Ascending aorta (tissue), 2 donors: ENCODE data around the gene COMMD1. TPM values are rescaled to one million over a fixed set of nuclear protein-coding genes. Genes with fewer than 3 reads are reported as not detected.
"Not testable (repeated sequence)": the region's sequence is repeated elsewhere in the genome, so short reads cannot be mapped to it uniquely, and the experiment has no call there.

Experiments used
- DNase-seq, 2 donors: peaks; one replicate each; pipeline ENCODE4 v3.0.0-alpha.2; 2019; ENCODE audit warnings: low spot score in 2 of 2
- H3K27ac ChIP-seq, 2 donors: fragments of 200-600 bp; sonication (generic); one replicate each; pipeline ENCODE4 v1.5.1; 2016 to 2017; ENCODE audit warnings: mild to moderate bottlenecking in 1 of 2
- H3K27me3 ChIP-seq: fragments of 200-600 bp; sonication (generic); one replicate; pipeline ENCODE4 v1.5.1; 2017
- H3K36me3 ChIP-seq, 2 donors: fragments of 200-600 bp; sonication (generic); one replicate each; pipeline ENCODE4 v1.5.1; 2016
- H3K4me1 ChIP-seq, 2 donors: fragments of 200-600 bp; sonication (generic); one replicate each; pipeline ENCODE4 v1.5.1; 2016 to 2017; ENCODE audit warnings: mild to moderate bottlenecking in 1 of 2
- H3K4me3 ChIP-seq, 2 donors: fragments of 200-600 bp; sonication (generic); one replicate each; pipeline ENCODE4 v1.5.1; 2016 to 2017; ENCODE audit warnings: mild to moderate bottlenecking in 1 of 2
- H3K9me3 ChIP-seq, 2 donors: fragments of 200-600 bp; sonication (generic); one replicate each; pipeline ENCODE4 v1.5.1; 2016
- CTCF ChIP-seq, 3 experiments: fragments of 200-600 bp in 2 of 3; fragments of 450-650 bp in 1 of 3; sonication (generic) in 2 of 3; IDR thresholded peaks; one replicate each; pipeline ENCODE4 v1.5.1; 2016 to 2019; ENCODE audit warnings: antibody characterized with exemption in 3 of 3, mild to moderate bottlenecking in 1 of 3, moderate library complexity in 1 of 3
- intact Hi-C: fragments of 100-400 bp; cut with DNase I; formaldehyde crosslinking; loops from one replicate; pipeline ENCODE4 v1.15.1; 2023
- total RNA-seq: library from RNA; depleted of rRNA; stranded (reverse); fragments of >200 nt; gene quantifications from one replicate; pipeline ENCODE4 v1.1.0, GENCODE V29; 2016

COMMD1 gene
- total RNA-seq, 1 donor from 2014 or later, result 31.8 TPM

DNA sequence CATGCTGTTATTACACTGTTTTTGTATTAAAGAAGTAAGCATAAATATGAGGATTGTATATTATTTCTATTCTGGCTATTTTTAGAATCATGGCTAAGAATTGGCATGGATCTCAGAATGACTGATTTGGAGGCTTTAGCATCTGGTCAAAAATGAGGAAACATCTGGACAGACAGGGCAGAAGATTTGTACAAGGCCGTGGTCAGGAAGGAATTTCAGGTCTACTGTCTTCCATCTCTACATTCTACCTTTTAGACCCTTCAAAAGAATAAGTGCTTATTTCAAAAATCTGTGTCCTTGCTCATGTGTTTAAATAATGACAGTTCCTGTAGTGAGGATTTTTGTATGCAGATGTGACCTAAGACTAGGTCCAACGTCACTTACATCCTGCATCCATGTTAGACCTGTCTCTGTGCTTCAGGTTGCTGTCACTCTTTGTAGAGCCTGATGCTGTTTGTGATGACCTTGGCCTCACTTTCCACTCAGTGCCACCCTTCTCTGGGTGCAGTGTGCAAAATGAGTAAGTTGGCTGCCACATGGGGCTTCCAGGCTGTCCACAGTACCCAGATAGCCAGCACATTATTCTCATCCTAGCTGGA is 235.8 kb downstream of the COMMD1 start:
- intact Hi-C loops, result no loop called here
- TF ChIP-seq CTCF (IDR thresholded peaks at IDR 0.05), result no peak
- no peak for DNase-seq
- H3K36me3 ChIP-seq, result no peaks in the 10 kb centered on the region
- H3K9me3 ChIP-seq, result no peaks in the 10 kb centered on the region
- no peak overlapping the region for H3K4me3 ChIP-seq
- no peak overlapping the region for H3K27ac ChIP-seq
- H3K4me1 ChIP-seq, result peaks cover 0 to 2% of the 10 kb centered on the region in 2 donors
- H3K27me3 ChIP-seq, result no peaks in the 10 kb centered on the region

- no peak overlapping the region for H3K27ac ChIP-seq
- intact Hi-C loops, result no loop called here
- peaks cover 0 to 2% of the 10 kb centered on the region in 2 donors for H3K4me1 ChIP-seq
- TF ChIP-seq CTCF (IDR thresholded peaks at IDR 0.05), result no peak
- H3K27me3 ChIP-seq, result no peaks in the 10 kb centered on the region
- no peaks in the 10 kb centered on the region for H3K9me3 ChIP-seq
- no peak for DNase-seq
- H3K4me3 ChIP-seq, result no peak overlapping the region
- H3K36me3 ChIP-seq, result no peaks in the 10 kb centered on the region
Observed at GRCh38 chr2:62142054-62142453, 236.6 kb downstream of the COMMD1 start.

- peaks cover 0 to 2% of the 10 kb centered on the region in 2 donors for H3K4me1 ChIP-seq
Observed at GRCh38 chr2:62143696-62144095, 238.2 kb downstream of the COMMD1 start.

DNA sequence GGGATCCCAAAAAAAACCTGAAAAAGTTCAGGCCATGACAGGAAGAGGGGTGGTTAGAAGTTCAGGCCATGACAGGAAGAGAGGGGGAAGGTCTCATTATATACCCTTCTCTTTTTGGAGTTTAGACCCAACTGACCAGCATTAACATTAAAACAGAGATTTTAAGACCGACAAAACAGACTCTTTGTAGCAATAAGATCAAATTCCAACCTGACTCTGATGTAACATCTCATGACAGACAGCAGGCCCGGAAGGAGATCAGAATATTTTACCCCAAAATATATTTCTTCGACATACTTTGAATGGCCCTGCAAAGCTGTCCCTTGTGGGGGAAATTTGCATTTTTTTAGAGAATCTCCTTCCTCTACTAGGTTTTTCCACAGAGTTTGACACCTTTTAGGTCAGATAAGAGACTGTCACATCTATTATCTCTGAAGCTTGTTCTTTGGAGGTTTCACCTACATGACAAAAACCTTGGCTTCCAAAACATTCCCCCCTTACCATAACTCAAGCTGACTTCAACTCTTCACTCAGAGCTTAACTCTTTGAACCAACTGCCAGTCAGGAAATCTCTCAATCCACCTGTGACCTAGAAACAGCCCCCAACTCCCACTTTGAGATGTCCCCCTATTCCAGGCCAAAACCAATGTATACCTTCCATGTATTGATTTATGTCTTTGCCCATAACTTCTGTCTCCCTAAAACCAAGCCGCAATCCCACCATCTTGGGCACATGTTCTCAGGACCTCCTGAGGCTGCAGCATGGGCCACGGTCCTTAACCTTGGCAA is 239.4 kb downstream of the COMMD1 start:
- no peaks in the 10 kb centered on the region for H3K9me3 ChIP-seq
- no peaks in the 10 kb centered on the region for H3K4me1 ChIP-seq
- H3K4me3 ChIP-seq, result no peak overlapping the region
- H3K27me3 ChIP-seq, result no peaks in the 10 kb centered on the region
- intact Hi-C loops, result no loop called here
- no peak for TF ChIP-seq CTCF (IDR thresholded peaks at IDR 0.05)
- H3K27ac ChIP-seq, result no peak overlapping the region
- no peak for DNase-seq
- no peaks in the 10 kb centered on the region for H3K36me3 ChIP-seq

More at GRCh38 chr2:62143696-62144095, 238.2 kb downstream of the COMMD1 start:
- DNase-seq, result no peak
- no peak for TF ChIP-seq CTCF (IDR thresholded peaks at IDR 0.05)
- Histone ChIP-seq H3K27ac (no peak overlapping the region), H3K36me3 (no peaks in the 10 kb centered on the region), H3K9me3 (no peaks in the 10 kb centered on the region), H3K27me3 (no peaks in the 10 kb centered on the region), H3K4me3 (no peak overlapping the region)
- intact Hi-C loops, result no loop called here

DNA sequence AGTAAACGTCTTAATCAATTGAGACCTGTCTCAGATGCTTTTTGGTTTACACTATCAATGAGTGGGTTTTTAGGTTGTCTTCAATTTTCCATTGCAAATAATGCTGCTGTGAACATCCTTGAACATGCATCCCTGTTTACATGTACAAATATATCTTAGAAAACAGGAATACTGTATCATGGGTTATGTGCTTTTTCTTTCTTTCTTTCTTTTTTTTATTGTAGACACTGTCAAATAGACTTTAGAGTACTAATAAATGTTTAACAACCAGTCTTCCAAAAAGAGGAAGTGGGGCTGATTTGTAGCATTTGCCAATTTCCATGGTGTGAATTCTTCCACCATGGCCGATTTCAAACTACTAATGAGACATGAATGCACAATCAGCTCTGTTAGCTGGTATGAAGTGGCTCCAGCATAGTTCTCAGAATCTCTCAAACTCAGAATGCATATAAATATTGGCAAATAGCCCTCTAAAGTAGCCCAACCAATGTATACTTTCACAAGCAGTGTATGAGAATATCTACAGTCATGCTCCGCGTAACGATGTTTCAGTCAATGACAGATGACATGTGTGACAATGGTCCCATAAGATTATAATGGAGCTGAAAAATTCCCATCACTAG is 240.1 kb downstream of the COMMD1 start:
- no peak for TF ChIP-seq CTCF (IDR thresholded peaks at IDR 0.05)
- Histone ChIP-seq H3K4me3 (no peak overlapping the region), H3K36me3 (no peaks in the 10 kb centered on the region), H3K27me3 (no peaks in the 10 kb centered on the region), H3K4me1 (no peaks in the 10 kb centered on the region), H3K27ac (no peak overlapping the region), H3K9me3 (no peaks in the 10 kb centered on the region)
- no peak for DNase-seq
- intact Hi-C loops, result no loop called here

DNA sequence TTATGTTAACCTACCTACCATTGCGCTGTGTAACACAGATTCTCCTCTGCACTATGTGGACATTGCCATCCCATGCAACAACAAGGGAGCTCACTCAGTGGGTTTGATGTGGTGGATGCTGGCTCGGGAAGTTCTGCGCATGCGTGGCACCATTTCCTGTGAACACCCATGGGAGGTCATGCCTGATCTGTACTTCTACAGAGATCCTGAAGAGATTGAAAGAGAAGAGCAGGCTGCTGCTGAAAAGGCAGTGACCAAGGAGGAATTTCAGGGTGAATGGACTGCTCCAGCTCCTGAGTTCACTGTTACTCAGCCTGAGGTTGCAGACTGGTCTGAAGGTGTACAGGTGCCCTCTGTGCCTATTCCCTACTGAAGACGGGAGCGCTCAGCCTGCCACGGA is 241.3 kb downstream of the COMMD1 start:
- intact Hi-C loops, H3K36me3 ChIP-seq, H3K27me3 ChIP-seq, H3K4me1 ChIP-seq, DNase-seq, H3K9me3 ChIP-seq, H3K4me3 ChIP-seq, H3K27ac ChIP-seq: not testable (repeated sequence)
